GM19025 (cell line): ENCODE results near the gene BHMT2.

Experiments
- ATAC-seq: cut with Tn5 transposase; IDR thresholded peaks from one replicate; pipeline ENCODE4 v1.9.1; 2021; ENCODE audit warnings: mild to moderate bottlenecking, low read depth, moderate library complexity; ENCODE audit not compliant: unreplicated experiment

BHMT2 gene

GRCh38 chr5:79059674-79060073 lies 9.9 kb upstream of the BHMT2 start:
- no peak for ATAC-seq

DNA sequence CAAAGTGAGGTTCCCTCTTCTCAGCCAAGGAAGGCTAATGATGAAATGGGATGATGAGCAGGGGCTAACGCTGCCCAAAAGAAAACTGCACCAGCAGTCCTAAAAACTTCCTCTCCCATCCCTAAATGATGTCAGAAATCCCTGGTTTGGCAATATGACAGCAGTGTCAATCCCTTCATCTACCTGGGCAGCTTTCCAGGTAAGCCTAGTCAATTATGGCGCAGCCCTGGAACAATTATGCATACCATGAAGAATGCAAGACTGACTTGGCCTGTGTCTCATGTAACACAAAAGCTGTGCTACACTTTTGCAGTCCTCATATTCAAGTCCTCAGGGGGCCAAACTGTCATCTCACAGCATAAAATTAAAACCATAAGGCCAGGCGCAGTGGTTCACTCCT lies 7.1 kb upstream of the BHMT2 start:
- no peak for ATAC-seq

- no peak for ATAC-seq
Measured at GRCh38 chr5:79070350-79070667, 742 bp downstream of the BHMT2 start.

- ATAC-seq: no peak
Measured at GRCh38 chr5:79074641-79075040, 5.1 kb downstream of the BHMT2 start.

DNA sequence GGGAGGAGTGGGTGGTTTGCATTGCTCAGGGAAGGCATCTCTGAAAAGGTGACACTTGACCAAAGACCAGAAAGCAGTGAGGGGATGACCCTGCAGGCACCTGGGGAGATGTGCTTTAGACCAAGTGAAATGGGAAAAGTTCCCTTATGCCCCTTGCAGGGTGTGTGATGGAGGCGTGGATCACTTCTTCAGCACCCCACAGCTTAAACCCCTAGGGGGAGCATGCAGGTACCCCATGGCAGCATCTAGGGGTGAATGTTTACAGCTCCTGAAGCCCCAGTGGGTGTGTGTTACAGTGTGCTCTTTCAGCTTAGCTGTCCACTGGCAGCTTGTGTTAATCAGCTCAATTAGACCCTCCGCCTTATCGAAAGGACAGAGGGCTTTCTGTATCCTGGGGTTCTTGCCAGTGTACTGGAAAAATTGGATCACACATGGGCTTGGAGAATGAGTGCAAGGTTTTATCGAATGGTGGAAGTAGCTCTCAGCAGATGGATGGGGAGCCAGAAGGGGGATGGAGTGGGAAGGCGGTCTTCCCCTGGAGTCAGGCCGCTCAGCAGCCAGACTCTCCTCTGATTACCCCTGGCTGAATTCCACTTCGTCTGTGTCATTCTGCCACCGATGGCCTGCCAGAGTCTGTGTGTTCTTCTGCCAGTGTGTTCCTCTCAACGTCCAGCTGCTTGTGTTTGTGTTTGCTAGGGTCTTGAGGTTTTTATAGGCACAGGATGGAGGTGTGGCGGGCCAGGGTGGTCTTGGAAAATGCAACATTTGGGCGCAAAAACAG lies 6.3 kb downstream of the BHMT2 start:
- ATAC-seq: no peak

DNA sequence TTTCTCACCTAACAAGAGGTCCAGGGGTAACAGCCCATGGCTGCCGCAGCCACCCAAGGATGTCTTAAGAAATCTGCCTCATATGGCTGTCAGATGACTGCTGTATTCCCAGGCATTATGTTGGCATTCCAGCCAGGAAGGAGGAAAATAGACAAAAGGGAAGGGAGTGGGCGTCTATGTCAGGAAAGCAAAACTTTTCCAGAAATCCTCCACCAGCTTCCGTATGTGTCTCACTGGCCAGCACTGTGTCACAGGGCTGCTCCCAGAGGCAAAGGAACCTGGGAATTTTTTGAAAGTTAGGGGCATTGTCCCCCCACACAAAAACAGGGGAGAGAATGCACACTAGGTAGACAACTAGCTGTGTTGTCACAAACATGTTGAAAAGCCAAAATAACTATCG lies 7.3 kb downstream of the BHMT2 start:
- ATAC-seq: no peak

DNA sequence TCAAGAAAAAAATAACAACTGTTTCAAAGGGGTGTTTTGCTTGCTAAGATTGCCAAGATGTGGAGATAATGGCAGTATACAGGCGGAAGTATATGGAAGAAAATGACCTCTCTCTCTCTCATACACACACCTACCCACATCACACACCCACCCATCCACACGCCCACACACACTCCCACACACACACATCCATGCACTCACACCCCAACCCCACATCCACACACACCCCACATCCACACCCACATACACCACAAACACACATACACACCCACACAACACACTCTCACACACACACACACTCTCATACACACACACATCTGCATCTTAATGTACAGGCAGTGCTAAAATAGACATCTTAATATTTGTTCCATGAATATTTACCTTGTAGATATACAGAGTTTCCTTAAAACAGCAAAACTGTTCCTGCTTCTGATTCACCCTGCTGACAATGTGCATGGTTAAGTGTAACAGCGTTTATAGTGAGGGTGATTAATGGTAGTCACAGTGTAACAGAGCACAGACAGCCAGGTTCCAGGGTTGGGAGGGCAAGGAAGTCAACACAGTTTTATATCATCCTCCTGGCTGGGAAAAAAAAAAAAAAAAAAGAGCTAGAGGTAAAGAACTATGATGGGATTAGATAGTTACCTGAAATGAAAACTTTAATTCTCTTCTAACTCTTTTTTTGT lies 8.3 kb downstream of the BHMT2 start:
- no peak for ATAC-seq

- ATAC-seq: no peak
Measured at GRCh38 chr5:79080804-79081203, 11.2 kb downstream of the BHMT2 start.

- ATAC-seq: no peak
Measured at GRCh38 chr5:79081779-79082178, 12.2 kb downstream of the BHMT2 start.

GRCh38 chr5:79086116-79086515 lies 16.5 kb downstream of the BHMT2 start:
- ATAC-seq: no peak

GRCh38 chr5:79088507-79088906 lies 18.9 kb downstream of the BHMT2 start:
- ATAC-seq: no peak

DNA sequence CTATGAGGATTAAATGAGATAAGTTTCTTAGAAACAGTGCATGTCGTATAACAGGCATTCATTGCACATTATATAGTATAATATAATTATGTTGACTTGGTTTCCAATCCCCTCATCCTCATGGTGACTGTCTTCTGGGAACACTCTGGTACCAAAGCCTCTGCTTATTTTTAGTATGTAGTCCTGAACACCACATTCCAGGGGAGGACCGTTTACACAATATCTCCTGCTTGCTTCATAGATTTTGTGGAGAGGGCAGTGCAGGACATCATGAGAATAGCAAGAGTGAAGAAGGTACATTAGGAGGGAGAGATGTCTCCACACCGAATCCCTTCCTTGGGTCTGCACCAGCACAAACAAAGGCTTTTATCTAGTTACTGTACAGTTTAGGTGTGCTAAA lies 21.5 kb downstream of the BHMT2 start:
- ATAC-seq: no peak

DNA sequence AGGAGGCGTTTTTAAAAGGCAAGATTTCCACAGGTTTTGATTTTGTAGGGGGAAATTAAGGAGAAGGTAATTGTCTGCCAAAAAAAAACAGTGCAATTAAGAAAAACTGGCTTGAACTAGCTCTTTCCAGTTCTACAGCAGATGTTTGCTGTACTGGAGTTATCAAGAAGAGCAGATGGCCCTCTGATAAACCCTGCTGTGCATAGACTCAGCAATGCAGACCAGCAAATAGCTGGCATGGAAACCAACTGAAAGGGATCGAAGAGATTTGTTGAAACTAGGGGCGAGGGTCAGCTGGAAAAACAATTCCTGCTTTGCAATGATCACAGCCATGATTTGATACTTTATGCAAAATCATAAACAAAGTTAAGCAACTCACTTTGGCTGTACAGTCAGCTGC lies 24.2 kb downstream of the BHMT2 start:
- no peak for ATAC-seq

DNA sequence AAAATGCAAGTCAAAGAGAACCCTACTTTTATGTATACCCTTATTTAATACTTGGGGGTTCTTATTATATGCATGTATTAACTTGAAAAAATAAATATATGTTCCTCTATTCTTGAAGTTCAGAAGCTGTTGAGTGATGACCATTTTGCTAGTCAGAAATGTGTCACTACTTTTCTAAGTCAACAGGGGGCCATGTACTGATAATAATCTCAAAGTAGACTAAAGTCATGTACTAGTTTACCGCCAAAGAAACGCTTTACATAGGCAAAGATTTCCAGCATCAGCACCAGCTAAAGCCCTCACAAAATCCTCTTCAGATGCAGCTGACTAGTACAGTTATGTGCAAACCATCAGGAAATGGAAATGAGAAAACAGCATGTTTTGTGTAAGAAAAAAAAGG lies 36.3 kb downstream of the BHMT2 start:
- no peak for ATAC-seq

DNA sequence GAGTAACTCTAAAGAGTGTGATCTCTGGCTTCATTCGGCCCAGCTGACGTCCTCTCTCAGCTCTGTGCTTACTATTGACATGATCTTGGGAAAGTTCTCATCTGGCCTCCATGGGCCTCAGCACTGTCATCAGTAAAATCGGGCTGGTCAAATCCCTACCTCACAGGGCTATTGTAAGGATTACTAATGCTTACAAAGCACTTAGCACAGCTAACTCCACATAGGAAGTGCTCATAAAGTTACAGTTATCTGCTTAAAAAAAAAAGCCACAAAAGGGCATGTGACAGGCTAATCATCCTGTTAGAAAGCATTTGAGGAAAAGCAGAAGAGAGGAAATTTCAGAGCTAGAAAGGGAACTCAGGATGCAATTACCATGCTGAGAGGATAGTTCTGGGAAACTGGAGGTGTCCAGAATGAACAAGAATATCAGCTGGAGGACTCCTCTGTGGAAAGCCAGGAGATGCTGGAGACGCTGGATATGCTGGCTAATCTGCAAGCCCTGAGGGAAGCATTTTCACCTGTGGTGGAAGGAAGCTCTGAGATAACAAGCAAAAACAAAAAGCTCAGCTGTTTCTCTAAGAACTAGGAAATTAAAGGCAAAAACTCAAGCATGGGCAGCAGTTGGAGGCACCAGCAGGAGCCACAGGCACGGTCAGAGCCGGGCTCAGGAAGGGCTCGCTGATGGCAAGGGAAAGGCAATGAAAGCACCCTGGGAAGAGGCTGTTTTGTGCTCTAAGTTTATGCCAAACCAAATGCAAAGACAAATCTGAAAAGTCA lies 37.6 kb downstream of the BHMT2 start:
- ATAC-seq: no peak

DNA sequence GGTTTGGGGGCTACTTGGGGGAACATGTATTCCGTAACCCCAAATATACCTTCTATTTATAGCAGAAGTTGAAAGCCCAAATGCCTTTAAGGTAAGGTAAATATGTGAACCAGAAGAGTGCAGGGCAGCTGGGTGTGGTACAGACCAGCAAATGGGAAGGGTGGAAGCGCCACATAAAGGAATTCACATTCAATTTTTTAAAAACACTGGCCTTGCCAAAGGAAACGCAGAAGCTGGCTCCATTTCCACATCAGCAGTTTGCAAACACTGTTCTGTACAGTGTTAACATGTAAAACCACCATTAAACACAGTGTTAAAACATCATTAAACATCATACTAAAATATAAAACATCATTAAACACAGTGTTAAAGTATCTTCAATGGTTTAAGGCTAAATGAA lies 38.5 kb downstream of the BHMT2 start:
- ATAC-seq: no peak

GRCh38 chr5:79108792-79109191 lies 39.2 kb downstream of the BHMT2 start:
- no peak for ATAC-seq

GRCh38 chr5:79109527-79110492 lies 40.2 kb downstream of the BHMT2 start:
- no peak for ATAC-seq

DNA sequence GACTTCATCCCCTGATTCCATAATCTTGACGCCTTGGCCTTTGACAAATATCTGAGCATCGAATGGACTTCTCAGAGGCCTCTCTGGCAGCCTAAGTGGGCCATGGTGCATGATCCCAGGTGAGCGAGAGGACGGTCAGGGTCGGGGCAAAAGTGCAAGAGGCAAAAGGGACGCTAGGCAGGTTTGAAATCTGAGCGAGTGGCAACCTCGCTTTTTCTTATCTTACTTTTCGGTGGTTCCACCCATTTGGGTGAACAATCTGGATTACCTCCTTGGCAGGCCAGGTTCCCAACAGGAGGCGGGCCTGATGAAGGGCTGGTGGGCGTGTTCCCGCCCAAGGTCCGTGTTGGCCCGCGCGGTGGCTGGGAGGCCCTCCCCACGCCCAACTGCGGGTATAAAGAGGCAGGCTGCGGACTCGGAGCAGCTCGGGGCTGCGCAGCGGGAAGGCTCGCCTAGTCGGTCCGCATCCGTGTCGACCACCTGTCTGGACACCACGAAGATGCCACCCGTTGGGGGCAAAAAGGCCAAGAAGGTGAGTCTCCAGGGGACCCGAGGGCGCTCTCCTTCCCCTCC lies 41.9 kb downstream of the BHMT2 start, which contains the start of gene BHMT:
TSS of gene BHMT (plus strand) at position 423 of the 573 bp plus-strand sequence. CDS start at position 500, 77 bp downstream.
- ATAC-seq: no peak
